Calu3 (cell line): ENCODE data around the gene FXYD6. TPM values are rescaled to one million over a fixed set of nuclear protein-coding genes. Genes with fewer than 3 reads are reported as not detected.

Experiments used
- BruUV-seq: library from RNA; stranded (reverse); fragments of 400-500 nt; replicated peaks from 2 replicates; lab custom pipeline; 2021; lab: Mats Ljungman, UMichigan
- CTCF ChIA-PET: fragments of 300-600 bp; sonication (Branson Sonifier 250); formaldehyde crosslinking; loops from one replicate; lab custom pipeline; 2022; ENCODE audit warnings: antibody characterized with exemption; lab: Charles Lee
- DNase-seq: peaks from one replicate; pipeline ENCODE4 v3.0.0; 2022
- H3K27ac Mint-ChIP-seq: one replicate; pipeline ENCODE4 v1.8.0; 2022; ENCODE audit warnings: mixed read lengths; ENCODE audit not compliant: unreplicated experiment
- H3K27me3 Mint-ChIP-seq: one replicate; pipeline ENCODE4 v1.8.0; 2022; ENCODE audit warnings: mixed read lengths; ENCODE audit not compliant: unreplicated experiment
- H3K36me3 Mint-ChIP-seq: one replicate; pipeline ENCODE4 v1.8.0; 2022; ENCODE audit warnings: mild to moderate bottlenecking, moderate library complexity, mixed read lengths; ENCODE audit not compliant: insufficient read depth, unreplicated experiment
- H3K4me1 Mint-ChIP-seq: one replicate; pipeline ENCODE4 v1.8.0; 2022; ENCODE audit warnings: mild to moderate bottlenecking, low read depth, mixed read lengths; ENCODE audit not compliant: unreplicated experiment
- H3K4me3 Mint-ChIP-seq: one replicate; pipeline ENCODE4 v1.8.0; 2022; ENCODE audit warnings: mild to moderate bottlenecking, low read depth, moderate library complexity, mixed read lengths; ENCODE audit not compliant: unreplicated experiment
- H3K9me3 Mint-ChIP-seq: one replicate; pipeline ENCODE4 v1.8.0; 2022; ENCODE audit warnings: low read depth, mixed read lengths; ENCODE audit not compliant: unreplicated experiment
- intact Hi-C: fragments of 100-400 bp; cut with micrococcal nuclease; formaldehyde crosslinking; loops from one replicate; pipeline ENCODE4 v1.10.0; 2022; ENCODE audit not compliant: unreplicated experiment
- total RNA-seq: library from RNA; stranded (reverse); gene quantifications from 2 replicates; pipeline ENCODE4 v1.2.3, GENCODE V29; 2022
- TF ChIP-seq, protein P1 (sequence below): fragments of 200-600 bp; IDR thresholded peaks from one replicate; pipeline ENCODE4 v1.8.0; 2022; ENCODE audit warnings: antibody characterized with exemption; ENCODE audit not compliant: unreplicated experiment

Gene FXYD6
- total RNA-seq, 1 experiment from 2014 or later, result 0.61 TPM

DNA sequence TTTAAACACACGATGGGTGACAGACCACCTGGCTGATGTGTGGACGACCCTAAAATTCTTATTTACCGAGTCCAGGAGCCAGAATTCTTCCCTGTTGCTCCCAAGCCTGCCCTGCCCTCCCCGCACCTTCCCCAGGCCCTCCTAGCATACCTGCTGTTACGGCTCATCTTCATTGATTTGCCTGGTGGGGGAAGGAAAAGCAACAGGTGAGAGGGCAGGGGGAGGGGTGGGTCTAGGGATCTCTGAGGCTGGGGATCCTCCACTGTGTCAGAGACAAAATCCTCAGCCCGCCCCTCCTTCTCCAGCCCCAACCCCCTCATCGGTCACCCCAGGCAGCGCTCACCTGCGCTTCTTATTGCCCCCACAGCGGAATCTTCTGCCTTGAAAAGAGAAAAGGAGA, 55.9 kb downstream of the FXYD6 start:
- Mint-ChIP-seq H3K9me3 (no peaks in the 10 kb centered on the region), H3K36me3 (peaks cover 19% of the 10 kb centered on the region), H3K27me3 (no peaks in the 10 kb centered on the region), H3K4me3 (no peak overlapping the region), H3K27ac (no peak overlapping the region), H3K4me1 (peaks cover 50% of the 10 kb centered on the region)
- intact Hi-C loops, result no loop called here
- TF ChIP-seq, protein P1, sequence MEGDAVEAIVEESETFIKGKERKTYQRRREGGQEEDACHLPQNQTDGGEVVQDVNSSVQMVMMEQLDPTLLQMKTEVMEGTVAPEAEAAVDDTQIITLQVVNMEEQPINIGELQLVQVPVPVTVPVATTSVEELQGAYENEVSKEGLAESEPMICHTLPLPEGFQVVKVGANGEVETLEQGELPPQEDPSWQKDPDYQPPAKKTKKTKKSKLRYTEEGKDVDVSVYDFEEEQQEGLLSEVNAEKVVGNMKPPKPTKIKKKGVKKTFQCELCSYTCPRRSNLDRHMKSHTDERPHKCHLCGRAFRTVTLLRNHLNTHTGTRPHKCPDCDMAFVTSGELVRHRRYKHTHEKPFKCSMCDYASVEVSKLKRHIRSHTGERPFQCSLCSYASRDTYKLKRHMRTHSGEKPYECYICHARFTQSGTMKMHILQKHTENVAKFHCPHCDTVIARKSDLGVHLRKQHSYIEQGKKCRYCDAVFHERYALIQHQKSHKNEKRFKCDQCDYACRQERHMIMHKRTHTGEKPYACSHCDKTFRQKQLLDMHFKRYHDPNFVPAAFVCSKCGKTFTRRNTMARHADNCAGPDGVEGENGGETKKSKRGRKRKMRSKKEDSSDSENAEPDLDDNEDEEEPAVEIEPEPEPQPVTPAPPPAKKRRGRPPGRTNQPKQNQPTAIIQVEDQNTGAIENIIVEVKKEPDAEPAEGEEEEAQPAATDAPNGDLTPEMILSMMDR, result no peak
- no TSS peak for BruUV-seq
- DNase-seq, result no peak
- CTCF ChIA-PET, result interaction anchor here (2.1 to 4.9 kb wide), 2 partner anchors 126 to 233 kb away, joined by 17 to 54 read pairs; no protein-coding TSS in a partner anchor

DNA sequence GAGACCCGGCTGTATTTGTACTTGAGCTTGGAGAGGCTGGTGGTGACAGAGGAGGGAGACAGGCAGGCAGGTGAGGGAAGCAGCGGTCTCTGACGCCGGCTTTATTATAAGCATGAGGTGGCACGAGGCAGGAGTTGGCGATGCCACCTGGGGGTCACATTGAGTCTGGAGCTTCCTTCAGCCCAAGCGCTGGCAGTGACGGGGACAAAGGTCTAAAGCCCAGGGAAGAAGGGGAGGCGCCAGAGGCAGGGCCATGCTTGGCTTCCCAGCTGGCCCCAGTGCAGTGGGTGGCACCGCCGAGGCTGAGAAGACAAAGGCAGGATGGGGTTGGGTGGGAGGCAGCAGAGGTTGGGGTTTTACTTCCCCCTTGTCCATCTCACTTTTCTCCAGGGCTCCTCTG, 56.4 kb downstream of the FXYD6 start:
- CTCF ChIA-PET, result interaction anchor here (2.1 to 4.9 kb wide), 2 partner anchors 126 to 233 kb away, joined by 17 to 54 read pairs; no protein-coding TSS in a partner anchor
- H3K4me1 Mint-ChIP-seq, result peaks cover 48% of the 10 kb centered on the region
- no peak for DNase-seq
- H3K36me3 Mint-ChIP-seq, result peaks cover 19% of the 10 kb centered on the region
- BruUV-seq, result no TSS peak
- H3K27me3 Mint-ChIP-seq, result no peaks in the 10 kb centered on the region
- TF ChIP-seq, protein P1, result no peak
- H3K4me3 Mint-ChIP-seq, result no peak overlapping the region
- intact Hi-C loops, result no loop called here
- no peaks in the 10 kb centered on the region for H3K9me3 Mint-ChIP-seq
- H3K27ac Mint-ChIP-seq, result peak overlapping the region; percentile 12

DNA sequence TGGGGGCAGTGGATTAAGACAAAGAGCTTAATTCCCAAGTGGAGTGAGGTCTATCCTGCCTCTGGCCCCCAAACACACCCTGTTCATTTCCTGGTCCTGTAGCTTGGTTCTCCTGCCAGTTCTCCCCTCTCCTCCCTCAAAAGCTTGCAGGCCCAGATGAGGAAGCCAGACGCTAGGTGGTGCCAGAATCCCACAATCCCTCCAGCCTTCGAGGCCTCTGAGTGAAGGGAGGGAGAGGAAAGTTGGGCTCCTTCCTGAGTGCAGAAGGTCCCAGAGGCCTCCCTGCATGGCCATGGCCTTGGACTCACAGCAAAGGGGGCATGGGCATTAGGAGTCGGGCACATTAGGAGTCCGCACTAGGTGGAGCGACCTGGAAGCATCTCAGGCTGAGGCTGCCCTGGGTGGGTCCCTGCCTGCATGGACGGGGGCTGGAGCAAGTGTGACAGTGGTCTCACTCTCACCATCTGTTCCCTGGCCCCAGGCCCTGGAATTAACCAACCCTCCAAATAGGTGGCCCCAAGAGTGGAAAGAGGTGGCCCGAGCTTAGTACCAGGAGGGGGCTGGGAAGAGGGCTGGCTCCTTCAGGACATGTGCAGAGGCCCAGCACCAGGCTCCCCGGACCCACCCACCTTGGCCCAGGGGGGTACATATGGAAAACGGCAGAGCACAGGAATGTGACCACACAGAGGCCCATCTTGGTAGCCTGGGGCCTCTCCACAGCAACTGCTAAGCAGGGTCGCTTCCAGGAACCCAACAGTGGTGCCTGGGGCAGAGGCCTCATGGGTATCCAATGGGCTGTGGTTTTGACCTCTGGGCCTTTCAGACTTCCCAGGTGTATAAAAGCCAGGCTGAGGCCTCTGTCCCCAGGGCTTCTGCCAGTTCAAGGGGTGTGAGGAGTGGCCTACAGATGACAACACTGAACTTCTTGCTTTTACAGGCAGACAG, 57.1 kb downstream of the FXYD6 start:
- H3K27me3 Mint-ChIP-seq, result no peaks in the 10 kb centered on the region
- no peak overlapping the region for H3K4me3 Mint-ChIP-seq
- TF ChIP-seq, protein P1, result peak; percentile 44
- peak overlapping the region; percentile 84 for H3K27ac Mint-ChIP-seq
- no TSS peak for BruUV-seq
- peaks cover 19% of the 10 kb centered on the region for H3K36me3 Mint-ChIP-seq
- peak; percentile 80 for DNase-seq
- H3K4me1 Mint-ChIP-seq, result peaks cover 48% of the 10 kb centered on the region
- CTCF ChIA-PET, result interaction anchor here (0.6 to 4.9 kb wide), 9 partner anchors 10 to 377 kb away, joined by 3 to 54 read pairs (median 6); no protein-coding TSS in a partner anchor
- intact Hi-C loops, result loop anchor here (1.0 to 5.0 kb wide), 3 partner anchors 127 to 392 kb away; no protein-coding TSS in a partner anchor
- H3K9me3 Mint-ChIP-seq, result no peaks in the 10 kb centered on the region

DNA sequence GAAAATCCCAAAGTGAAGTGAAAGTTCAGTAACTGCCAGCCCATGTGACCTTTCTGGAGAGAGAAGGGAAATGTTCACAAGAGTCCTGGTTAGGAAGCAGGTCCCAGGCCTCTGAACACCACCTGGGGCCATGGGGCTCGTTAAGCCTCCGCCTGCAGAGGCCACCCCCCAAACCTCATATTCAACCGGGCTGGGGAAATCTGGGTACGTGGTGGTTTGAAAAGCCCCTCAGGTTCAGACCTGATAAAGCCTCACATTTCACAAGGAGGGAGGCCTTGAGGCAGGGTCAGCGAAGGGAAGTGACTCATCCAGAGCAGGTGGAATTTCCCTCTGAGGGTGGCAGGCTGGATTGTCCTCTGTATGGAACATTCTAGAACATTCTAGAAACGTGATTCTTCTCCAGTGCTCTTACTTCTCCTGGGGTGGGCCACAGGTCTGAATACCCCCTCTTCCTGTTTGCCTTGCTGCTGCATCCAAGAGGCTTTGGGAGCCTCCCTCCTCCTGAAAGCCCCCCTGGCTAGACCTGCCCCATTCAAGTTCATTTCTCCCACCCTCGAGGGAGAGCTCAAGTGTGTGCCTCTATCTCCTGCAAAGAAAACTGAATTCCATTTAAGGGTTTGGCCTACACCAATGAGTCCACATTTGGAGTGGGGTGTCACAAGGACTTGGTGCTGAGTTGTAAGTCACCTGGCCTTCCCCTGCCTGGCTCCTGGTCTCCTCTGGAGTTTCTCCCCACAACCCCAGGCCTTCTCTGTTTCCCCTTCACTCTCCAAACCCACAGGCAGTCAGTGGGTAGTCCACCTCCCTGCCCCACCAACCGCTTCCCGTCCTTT, 58.2 kb downstream of the FXYD6 start:
- intact Hi-C loops, result loop anchor here (2.0 to 5.0 kb wide), 2 partner anchors 129 to 391 kb away; no protein-coding TSS in a partner anchor
- BruUV-seq, result no TSS peak
- no peaks in the 10 kb centered on the region for H3K9me3 Mint-ChIP-seq

More for the DNA sequence above, 58.2 kb downstream of the FXYD6 start:
- Mint-ChIP-seq H3K27ac (peak overlapping the region; percentile 84), H3K4me1 (peaks cover 53% of the 10 kb centered on the region), H3K4me3 (no peak overlapping the region), H3K27me3 (no peaks in the 10 kb centered on the region), H3K36me3 (peaks cover 19% of the 10 kb centered on the region)
- CTCF ChIA-PET, result interaction anchor here (0.6 to 4.9 kb wide), 14 partner anchors 8 to 392 kb away, joined by 3 to 54 read pairs (median 6); partner anchors contain the start of gene TMPRSS4
- TF ChIP-seq, protein P1, result no peak
- DNase-seq, result no peak
